GM23338 (cell line): Measurements from ENCODE around the gene CALM1. TPM values are rescaled to one million over a fixed set of nuclear protein-coding genes. Genes with fewer than 3 reads are reported as not detected.
A peak's percentile ranks its signal among the peaks of the same experiment; 100 is the strongest.

Experiments used
- ATAC-seq: fragments of 200-7000 bp; cut with Tn5 transposase; 3 replicates; pipeline ENCODE4 v1.9.1; 2020
- DNase-seq: peaks from one replicate; pipeline ENCODE4 v3.0.0-alpha.2; 2015; ENCODE audit warnings: low spot score
- H2AFZ ChIP-seq: fragments of 200-600 bp; sonication (generic); 2 replicates; pipeline ENCODE4 v1.8.0; 2016; ENCODE audit warnings: antibody characterized with exemption, mild to moderate bottlenecking, moderate library complexity
- H3F3A ChIP-seq: fragments of 200-600 bp; sonication (generic); replicated peaks from 2 replicates; pipeline ENCODE4 v1.8.0; 2017; ENCODE audit warnings: antibody characterized with exemption, mixed run types, low read depth
- H3K27ac ChIP-seq: fragments of 200-600 bp; sonication (generic); 2 replicates; pipeline ENCODE4 v1.6.1; 2016; ENCODE audit warnings: low read depth
- H3K27me3 ChIP-seq: fragments of 200-600 bp; sonication (generic); 2 replicates; pipeline ENCODE4 v1.8.0; 2016; ENCODE audit warnings: mild to moderate bottlenecking, mixed run types, moderate library complexity; ENCODE audit not compliant: insufficient read depth
- H3K36me3 ChIP-seq: fragments of 200-600 bp; sonication (generic); 2 replicates; pipeline ENCODE4 v1.8.0; 2016; ENCODE audit warnings: mild to moderate bottlenecking; ENCODE audit not compliant: insufficient read depth
- H3K4me1 ChIP-seq: fragments of 200-600 bp; sonication (generic); 2 replicates; pipeline ENCODE4 v1.8.0; 2016; ENCODE audit warnings: mild to moderate bottlenecking, moderate library complexity; ENCODE audit not compliant: insufficient read depth
- H3K4me2 ChIP-seq: fragments of 200-600 bp; sonication (generic); 2 replicates; pipeline ENCODE4 v1.7.1; 2017; ENCODE audit warnings: mixed run types
- H3K4me3 ChIP-seq: fragments of 200-600 bp; sonication (generic); 2 replicates; pipeline ENCODE4 v1.6.1; 2016; ENCODE audit warnings: mixed run types
- H3K79me2 ChIP-seq: fragments of 200-600 bp; sonication (generic); replicated peaks from 2 replicates; pipeline ENCODE4 v1.8.0; 2017; ENCODE audit warnings: mild to moderate bottlenecking; ENCODE audit not compliant: insufficient read depth
- H3K9me2 ChIP-seq: fragments of 200-600 bp; sonication (generic); 2 replicates; pipeline ENCODE4 v1.8.0; 2017; ENCODE audit not compliant: insufficient read depth
- H4K20me1 ChIP-seq: fragments of 200-600 bp; sonication (generic); replicated peaks from 2 replicates; pipeline ENCODE4 v1.8.0; 2017; ENCODE audit warnings: mild to moderate bottlenecking; ENCODE audit not compliant: insufficient read depth
- H3K27ac Mint-ChIP-seq: 2 replicates; pipeline ENCODE4 v1.8.0; 2020; ENCODE audit warnings: inconsistent platforms, mild to moderate bottlenecking, moderate library complexity, mixed read lengths
- H3K27me3 Mint-ChIP-seq: 3 replicates; pipeline ENCODE4 v1.8.0; 2022; ENCODE audit warnings: low read depth, mild to moderate bottlenecking, moderate library complexity, mixed read lengths, inconsistent platforms; ENCODE audit not compliant: insufficient read depth, poor library complexity
- H3K36me3 Mint-ChIP-seq: 3 replicates; pipeline ENCODE4 v1.8.0; 2021; ENCODE audit warnings: low read depth, mild to moderate bottlenecking, inconsistent platforms, moderate library complexity, mixed read lengths
- H3K4me1 Mint-ChIP-seq: 3 replicates; pipeline ENCODE4 v1.8.0; 2020; ENCODE audit warnings: mild to moderate bottlenecking, inconsistent platforms, mixed read lengths
- H3K4me3 Mint-ChIP-seq: 3 replicates; pipeline ENCODE4 v1.8.0; 2021; ENCODE audit warnings: moderate library complexity, mild to moderate bottlenecking, inconsistent platforms, mixed read lengths
- H3K9me3 Mint-ChIP-seq: 3 replicates; pipeline ENCODE4 v1.8.0; 2020; ENCODE audit warnings: moderate library complexity, mild to moderate bottlenecking, inconsistent platforms, mixed read lengths
- CREB1 ChIP-seq: fragments of 250-450 bp; sonication (Bioruptor Pico); IDR thresholded peaks from 2 replicates; pipeline ENCODE4 v1.5.0; 2020; ENCODE audit warnings: low read depth, mild to moderate bottlenecking, moderate library complexity
- CTCF ChIP-seq, 2 experiments: fragments of 200-600 bp in 1 of 2; sonication (generic) in 1 of 2; conservative IDR thresholded peaks; 2 replicates each; pipeline versions ENCODE4 v1.5.1 to v1.6.1; 2016 to 2017; ENCODE audit warnings: antibody characterized with exemption in 2 of 2, low read depth in 2 of 2, mild to moderate bottlenecking in 2 of 2, moderate library complexity in 1 of 2
- EZH2 ChIP-seq: fragments of 200-600 bp; sonication (generic); IDR thresholded peaks from one replicate; pipeline ENCODE4 v1.8.0; 2017; ENCODE audit warnings: antibody characterized with exemption, mild to moderate bottlenecking, low read depth; ENCODE audit not compliant: unreplicated experiment
- EZH2phosphoT487 ChIP-seq: fragments of 200-600 bp; sonication (generic); IDR thresholded peaks from one replicate; pipeline ENCODE4 v1.8.1; 2018; ENCODE audit warnings: antibody characterized with exemption; ENCODE audit not compliant: unreplicated experiment
- NANOG ChIP-seq: IDR thresholded peaks from 2 replicates; pipeline ENCODE4 v1.6.1; 2016; ENCODE audit warnings: antibody characterized with exemption, borderline replicate concordance
- POLR2AphosphoS5 ChIP-seq: IDR thresholded peaks from 2 replicates; pipeline ENCODE4 v1.6.1; 2016; ENCODE audit warnings: antibody characterized with exemption, low read depth
- STAT1 ChIP-seq: IDR thresholded peaks from one replicate; pipeline ENCODE4 v1.6.1; 2016; ENCODE audit warnings: antibody characterized with exemption; ENCODE audit not compliant: unreplicated experiment
- ZNF114 ChIP-seq: fragments of 250-450 bp; sonication (Bioruptor Pico); IDR thresholded peaks from 2 replicates; pipeline ENCODE4 v1.5.0; 2020; ENCODE audit warnings: mild to moderate bottlenecking, moderate library complexity
- ZNF331 ChIP-seq: fragments of 250-450 bp; sonication (Bioruptor Pico); IDR thresholded peaks from 2 replicates; pipeline ENCODE4 v1.5.0; 2020; ENCODE audit warnings: low read depth, mild to moderate bottlenecking, moderate library complexity
- polyA plus RNA-seq: library from polyadenylated mRNA; unstranded; fragments of >200 nt; fragmentation: Nextera tagmentation; extraction: Ambion mirVana; gene quantifications from 2 replicates; pipeline ENCODE4 v1.2.1, GENCODE V29; 2016
- total RNA-seq: library from RNA; depleted of rRNA; stranded (reverse); fragments of >200 nt; shearing (Covaris generic); gene quantifications from 2 replicates; pipeline ENCODE4 v1.2.3, GENCODE V29; 2014
- TF ChIP-seq, protein P1 (sequence below): IDR thresholded peaks from 2 replicates; pipeline ENCODE4 v1.6.1; 2016; ENCODE audit warnings: antibody characterized with exemption

The CALM1 gene
- total and polyA plus RNA-seq, 2 experiments from 2014 or later = 308 to 2,024 TPM

DNA sequence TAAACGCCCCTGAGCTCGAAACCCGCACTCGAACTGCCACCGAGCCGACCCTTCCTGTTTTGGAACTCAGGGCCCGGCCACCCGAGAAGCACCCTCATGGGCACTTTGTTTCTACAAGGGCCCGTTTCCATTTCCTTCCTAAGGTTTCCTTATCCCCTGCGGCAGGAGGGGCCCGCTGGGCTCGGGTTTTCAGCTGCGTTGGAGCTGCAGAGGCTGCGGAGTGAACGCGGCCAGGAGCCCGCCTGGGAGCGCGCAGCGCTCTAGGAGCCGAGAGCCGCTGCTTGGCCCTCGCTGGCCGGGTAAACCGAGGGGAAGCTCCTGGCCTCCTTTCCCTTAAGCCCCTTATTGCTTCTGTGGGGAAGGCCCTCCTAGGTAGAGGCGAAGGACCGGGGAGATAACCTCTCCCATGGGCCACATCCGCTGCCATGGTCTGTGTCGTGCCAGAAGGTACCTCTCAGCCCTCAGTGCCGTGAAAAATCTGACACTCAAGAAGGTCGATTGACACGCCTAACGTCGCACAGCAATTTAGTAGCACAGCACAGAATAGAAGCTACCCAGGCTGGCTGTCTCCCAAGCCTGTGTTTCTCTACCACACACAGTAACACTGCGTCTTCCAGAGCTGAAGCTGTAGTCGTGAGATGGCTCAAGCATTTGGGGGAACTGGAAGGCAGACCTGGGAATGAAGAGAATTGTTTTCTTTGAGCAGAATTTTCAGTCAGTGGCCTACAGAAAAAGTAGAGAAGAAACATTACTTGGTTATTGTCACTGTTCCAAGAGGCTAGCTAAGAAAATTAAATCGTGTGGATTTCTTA, 12.9 kb upstream of the CALM1 start:
- Mint-ChIP-seq H3K27ac (no peak overlapping the region), H3K4me3 (no peak overlapping the region), H3K9me3 (no peaks in the 10 kb centered on the region), H3K4me1 (peaks cover 19% of the 10 kb centered on the region), H3K27me3 (no peaks in the 10 kb centered on the region), H3K36me3 (no peaks in the 10 kb centered on the region)
- ATAC-seq (peak; percentile 50), DNase-seq (peak; percentile 66)
- H4K20me1 ChIP-seq = no peaks in the 10 kb centered on the region
- no peaks in the 10 kb centered on the region; the same call in 1 of the 2 replicates for H3K9me2 ChIP-seq
- H3K27me3 ChIP-seq = peaks cover 5% of the 10 kb centered on the region; the same call in 1 of the 2 replicates
- peak overlapping the region; percentile 96 for H3K27ac ChIP-seq
- 0 out of 2 replicates have a peak, but pooled peaks cover 7% of the 10 kb centered on the region for H3F3A ChIP-seq
- peak overlapping the region; percentile 86 for H3K4me2 ChIP-seq
- H3K79me2 ChIP-seq = no peaks in the 10 kb centered on the region
- no peak for TF ChIP-seq EZH2
- no peak for TF ChIP-seq STAT1
- no peak for TF ChIP-seq ZNF331 (CRISPR knock-in tag)
- TF ChIP-seq, protein P1, sequence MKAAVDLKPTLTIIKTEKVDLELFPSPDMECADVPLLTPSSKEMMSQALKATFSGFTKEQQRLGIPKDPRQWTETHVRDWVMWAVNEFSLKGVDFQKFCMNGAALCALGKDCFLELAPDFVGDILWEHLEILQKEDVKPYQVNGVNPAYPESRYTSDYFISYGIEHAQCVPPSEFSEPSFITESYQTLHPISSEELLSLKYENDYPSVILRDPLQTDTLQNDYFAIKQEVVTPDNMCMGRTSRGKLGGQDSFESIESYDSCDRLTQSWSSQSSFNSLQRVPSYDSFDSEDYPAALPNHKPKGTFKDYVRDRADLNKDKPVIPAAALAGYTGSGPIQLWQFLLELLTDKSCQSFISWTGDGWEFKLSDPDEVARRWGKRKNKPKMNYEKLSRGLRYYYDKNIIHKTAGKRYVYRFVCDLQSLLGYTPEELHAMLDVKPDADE = no peak
- no peak for TF ChIP-seq ZNF114 (CRISPR knock-in tag)
- no peak for TF ChIP-seq CTCF (conservative IDR thresholded peaks at IDR 0.05; ENCODE audit: low read depth in 2 of 2)
- no peak for TF ChIP-seq EZH2phosphoT487
- no peak for TF ChIP-seq CREB1 (CRISPR knock-in tag)
- H3K4me3 ChIP-seq = peak overlapping the region; percentile 69
- peak overlapping the region; percentile 93 for H2AFZ ChIP-seq
- peaks cover 31% of the 10 kb centered on the region for H3K4me1 ChIP-seq
- no peaks in the 10 kb centered on the region for H3K36me3 ChIP-seq

DNA sequence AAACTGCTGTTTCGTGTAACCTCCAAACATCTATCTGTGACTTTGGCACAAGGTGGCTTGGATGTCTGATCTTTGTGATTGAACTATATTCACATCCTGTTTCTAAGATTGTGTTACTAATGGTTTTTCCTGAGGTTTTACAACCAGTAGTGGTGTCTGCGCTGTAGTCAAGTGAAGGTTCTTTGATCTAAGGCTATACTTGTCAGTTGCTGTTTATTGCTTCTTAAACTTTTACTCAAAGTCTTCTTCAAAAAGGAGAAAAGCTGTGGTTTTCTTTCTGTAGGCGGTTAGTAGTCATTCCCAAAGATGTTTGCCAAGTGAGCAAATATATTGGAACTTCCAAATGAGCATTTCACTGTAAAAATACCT, 12.3 kb upstream of the CALM1 start:
- Mint-ChIP-seq H3K4me1 (peaks cover 19% of the 10 kb centered on the region), H3K27me3 (no peaks in the 10 kb centered on the region), H3K9me3 (no peaks in the 10 kb centered on the region), H3K4me3 (no peak overlapping the region; the same call in 2 of the 3 replicates), H3K36me3 (no peaks in the 10 kb centered on the region), H3K27ac (no peak overlapping the region)
- H3K36me3 ChIP-seq = no peaks in the 10 kb centered on the region
- TF ChIP-seq ZNF331 (CRISPR knock-in tag) (no peak), STAT1 (no peak), EZH2 (no peak), NANOG (no peak), POLR2AphosphoS5 (no peak)
- H2AFZ ChIP-seq = peak overlapping the region; percentile 93; the same call in 1 of the 2 replicates
- peaks cover 34% of the 10 kb centered on the region for H3K4me1 ChIP-seq
- no peak overlapping the region for H3K27ac ChIP-seq
- no peaks in the 10 kb centered on the region for H4K20me1 ChIP-seq
- H3K27me3 ChIP-seq = peaks cover 5% of the 10 kb centered on the region; the same call in 1 of the 2 replicates
- H3K4me3 ChIP-seq = peak overlapping the region; percentile 69
- H3K79me2 ChIP-seq = no peaks in the 10 kb centered on the region
- H3K4me2 ChIP-seq = peak overlapping the region; percentile 86
- ATAC-seq = no peak
- no peaks in the 10 kb centered on the region; the same call in 1 of the 2 replicates for H3K9me2 ChIP-seq
- H3F3A ChIP-seq = 0 out of 2 replicates have a peak, but pooled peaks cover 7% of the 10 kb centered on the region
- no peak for DNase-seq
